RWPE1 (cell line): ENCODE measurements around the gene GJB2.

ENCODE experiments used
- CTCF ChIA-PET: fragments of 350-600 bp; sonication (Branson Sonifier 250); formaldehyde crosslinking; extraction: SDS; loops from one replicate; lab custom pipeline; 2021; lab: Yijun Ruan, JAX
- POLR2A ChIA-PET: fragments of 400-600 bp; formaldehyde crosslinking; extraction: SDS; loops from one replicate; lab custom pipeline; 2020; ENCODE audit warnings: antibody characterized with exemption; ENCODE audit not compliant: low non-redundant PET; lab: Yijun Ruan, JAX
- DNase-seq: peaks from one replicate; pipeline ENCODE4 v3.0.0; 2012; ENCODE audit warnings: low spot score
- H3K27ac ChIP-seq: fragments of 450-650 bp; 2 replicates; pipeline ENCODE4 v1.5.1; 2017
- CTCF ChIP-seq: fragments of 450-650 bp; conservative IDR thresholded peaks from 2 replicates; pipeline ENCODE4 v1.5.1; 2017; ENCODE audit warnings: low read depth, mild to moderate bottlenecking

GJB2 gene

GRCh38 chr13:20230913-20231838 is 38.4 kb upstream of the GJB2 start:
- TF ChIP-seq CTCF: no peak
- no peak overlapping the region for H3K27ac ChIP-seq
- ChIA-PET POLR2A (no interaction called here), CTCF (no interaction called here)
- DNase-seq: no peak

GRCh38 chr13:20227730-20228129 is 35.0 kb upstream of the GJB2 start:
- POLR2A ChIA-PET: interaction anchor here (0.7 kb wide), 1 partner anchor 54 kb away, joined by 4 read pairs; no protein-coding TSS in a partner anchor
- DNase-seq: no peak
- TF ChIP-seq CTCF: no peak
- no peak overlapping the region for H3K27ac ChIP-seq
- CTCF ChIA-PET: interaction anchor here (0.5 to 0.8 kb wide), 2 partner anchors 11 to 34 kb away, joined by 3 to 4 read pairs; no protein-coding TSS in a partner anchor

GRCh38 chr13:20227288-20227687 is 34.5 kb upstream of the GJB2 start:
- ChIA-PET CTCF (interaction anchor here (0.6 to 0.8 kb wide), 2 partner anchors 11 to 44 kb away, joined by 3 to 4 read pairs; no protein-coding TSS in a partner anchor), POLR2A (no interaction called here)
- no peak for TF ChIP-seq CTCF
- no peak for DNase-seq
- H3K27ac ChIP-seq: no peak overlapping the region

- TF ChIP-seq CTCF: no peak
Observed at GRCh38 chr13:20222553-20222952, 29.8 kb upstream of the GJB2 start.

GRCh38 chr13:20221772-20222171 is 29.0 kb upstream of the GJB2 start:
- H3K27ac ChIP-seq: no peak overlapping the region
- ChIA-PET CTCF (no interaction called here), POLR2A (no interaction called here)
- TF ChIP-seq CTCF: no peak
- DNase-seq: no peak

More at GRCh38 chr13:20222553-20222952, 29.8 kb upstream of the GJB2 start:
- POLR2A ChIA-PET: no interaction called here
- no peak overlapping the region for H3K27ac ChIP-seq
- CTCF ChIA-PET: interaction anchor here (0.7 kb wide), 1 partner anchor 95 kb away, joined by 3 read pairs; no protein-coding TSS in a partner anchor
- no peak for DNase-seq

GRCh38 chr13:20219577-20219976 is 26.8 kb upstream of the GJB2 start:
- DNase-seq: no peak
- ChIA-PET CTCF (no interaction called here), POLR2A (no interaction called here)
- H3K27ac ChIP-seq: no peak overlapping the region
- TF ChIP-seq CTCF: no peak
